ENCODE measurements around the gene CASTOR1.

DNA sequence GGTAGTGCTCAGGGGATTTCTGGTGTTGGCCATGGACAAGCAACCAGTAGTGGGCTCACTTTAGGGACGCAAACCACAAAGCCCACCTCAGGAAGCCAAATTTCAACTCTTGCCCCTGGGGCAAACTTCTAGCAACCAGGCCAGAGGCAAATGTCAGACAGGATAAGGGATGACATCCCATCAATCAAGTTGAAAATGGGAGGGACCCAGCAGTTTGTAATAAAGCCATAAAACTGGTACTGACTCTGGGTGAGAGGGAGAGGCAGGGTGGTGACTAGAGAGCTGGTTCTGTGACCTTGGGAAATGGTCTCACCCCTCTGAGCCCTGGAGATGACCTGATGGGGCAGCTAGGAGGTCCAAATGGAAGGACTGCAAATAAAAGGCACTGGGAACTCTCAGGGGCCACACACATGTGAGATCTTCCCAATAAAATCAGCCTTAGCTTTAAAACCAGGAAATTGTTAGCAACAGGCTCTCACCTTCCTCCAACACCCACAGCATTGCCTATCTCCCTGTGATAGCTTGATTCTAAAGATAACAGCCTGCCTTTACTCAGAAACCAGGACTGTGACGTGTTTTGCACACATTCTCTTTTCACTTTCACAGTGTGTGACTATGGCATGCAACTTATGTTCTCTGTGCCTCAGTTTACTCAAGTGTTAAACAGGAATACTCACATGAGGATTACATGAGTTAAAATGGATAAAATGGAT, 43.8 kb upstream of the CASTOR1 start:
- TF ChIP-seq POLR2AphosphoS5 (IDR thresholded peaks at IDR 0.05; ENCODE audit: insufficient read depth in 1 of 2, low read depth in 1 of 2) (no peak), POLR2A (IDR thresholded peaks at IDR 0.05) (no peak), CTCF (IDR thresholded peaks at IDR 0.05) (no peak)

All from vagina (tissue), 2 donors.